Measurements from ENCODE around the gene LTN1. TPM values are rescaled to one million over a fixed set of nuclear protein-coding genes. Genes with fewer than 3 reads are reported as not detected.

The LTN1 gene
- total RNA-seq, 1 experiment from 2014 or later = 23.9 TPM

DNA sequence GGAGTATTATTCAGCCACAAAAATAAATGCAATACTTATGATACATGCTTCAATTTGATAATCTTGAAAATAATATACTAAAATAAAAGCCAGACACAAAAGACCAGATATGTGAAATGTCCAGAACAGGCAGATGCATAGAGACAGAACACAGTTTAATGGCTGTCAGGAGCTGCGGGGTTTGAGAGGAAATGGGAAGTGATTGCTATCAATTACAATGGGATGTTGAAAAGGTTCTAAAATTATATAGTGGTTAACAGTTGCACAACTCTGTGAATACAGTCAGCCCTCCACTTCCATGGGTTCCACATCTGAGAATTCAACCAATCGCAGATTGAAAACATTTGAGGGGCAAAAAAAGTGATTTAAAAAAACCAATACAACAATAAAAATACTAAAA, 54.0 kb downstream of the LTN1 start:
- Mint-ChIP-seq H3K27me3 (ENCODE audit: low read depth) (no peaks in the 10 kb centered on the region), H3K27ac (no peak overlapping the region), H3K4me1 (no peaks in the 10 kb centered on the region), H3K9me3 (no peaks in the 10 kb centered on the region), H3K4me3 (no peak overlapping the region), H3K36me3 (ENCODE audit: insufficient read depth in 1 of 3, low read depth in 3 of 3) (peaks cover 6 to 34% (median 13%) of the 10 kb centered on the region in 3 experiments; a peak in 6 of 7 replicates)
- Histone ChIP-seq H3K4me2 (ENCODE audit: insufficient read depth, insufficient read length, low read length) (no peak overlapping the region), H3K27me3 (ENCODE audit: insufficient read depth, low read length) (no peaks in the 10 kb centered on the region), H2BK15ac (ENCODE audit: low read depth, low read length) (no peak overlapping the region), H3K9ac (ENCODE audit: extremely low read depth, insufficient read length, low read length) (no peak overlapping the region), H3K4ac (ENCODE audit: low read depth, low read length) (no peak overlapping the region), H4K20me1 (ENCODE audit: control insufficient read depth, insufficient read depth, insufficient read length) (no peaks in the 10 kb centered on the region), H2AFZ (ENCODE audit: low read length) (no peak overlapping the region), H3K14ac (ENCODE audit: insufficient read depth, low read length) (no peak overlapping the region), H2BK120ac (ENCODE audit: low read depth, low read length, poor library complexity, severe bottlenecking) (no peak overlapping the region), H3K79me1 (ENCODE audit: insufficient read depth, low read depth, low read length, poor library complexity, severe bottlenecking) (no peaks in the 10 kb centered on the region), H2BK12ac (ENCODE audit: insufficient read length, low read depth, low read length) (no peak overlapping the region), H3K18ac (ENCODE audit: insufficient read length, low read depth, low read length) (no peak overlapping the region), H2BK5ac (ENCODE audit: insufficient read length, low read length) (no peak overlapping the region), H3K27ac (ENCODE audit: insufficient read length, low read depth, low read length) (no peak overlapping the region), H3K9me3 (ENCODE audit: control insufficient read depth, low read depth, low read length) (no peaks in the 10 kb centered on the region), H3K23ac (ENCODE audit: insufficient read length, low read depth, low read length) (no peak overlapping the region), H2BK20ac (ENCODE audit: low read depth, low read length, poor library complexity, severe bottlenecking) (no peak overlapping the region), H2AK5ac (ENCODE audit: insufficient read length, low read length) (no peak overlapping the region), H3K23me2 (ENCODE audit: insufficient read length, low read depth, low read length, poor library complexity, severe bottlenecking) (no peaks in the 10 kb centered on the region), H4K91ac (ENCODE audit: insufficient read length, low read depth, low read length) (no peak overlapping the region), H3T11ph (ENCODE audit: low read length) (no peak overlapping the region), H3K56ac (ENCODE audit: insufficient read length, low read depth, low read length) (no peak overlapping the region), H3K4me1 (ENCODE audit: insufficient read depth, low read length) (no peaks in the 10 kb centered on the region), H3K79me2 (ENCODE audit: insufficient read depth, low read length) (no peaks in the 10 kb centered on the region), H4K8ac (replicated peaks; ENCODE audit: insufficient read length, low read depth, low read length) (no peak overlapping the region), H4K5ac (ENCODE audit: insufficient read length, low read depth, low read length) (no peak overlapping the region)
- no CpG with 5 or more reads among the region's 2 CpGs for WGBS (ENCODE audit: extremely low coverage, insufficient read length, low lambda C conversion rate)
- TF ChIP-seq CTCF (conservative IDR thresholded peaks at IDR 0.05) = no peak
- DNase-seq = no peak

All from H9 (cell line).